ENCODE measurements around the gene MAGI2. TPM values are rescaled to one million over a fixed set of nuclear protein-coding genes. Genes with fewer than 3 reads are reported as not detected.

MAGI2 gene
- total RNA-seq, 1 donor, result 0.42 TPM

GRCh38 chr7:78686189-78686588 lies 767.3 kb downstream of the MAGI2 start:
- Histone ChIP-seq H3K27me3 (ENCODE audit: insufficient read depth, low read length) (no peaks in the 10 kb centered on the region), H3K4me3 (ENCODE audit: low read length) (no peak overlapping the region), H3K9me3 (ENCODE audit: low read depth, low read length) (no peaks in the 10 kb centered on the region), H3K4me1 (ENCODE audit: insufficient read depth, low read length) (no peaks in the 10 kb centered on the region)

DNA sequence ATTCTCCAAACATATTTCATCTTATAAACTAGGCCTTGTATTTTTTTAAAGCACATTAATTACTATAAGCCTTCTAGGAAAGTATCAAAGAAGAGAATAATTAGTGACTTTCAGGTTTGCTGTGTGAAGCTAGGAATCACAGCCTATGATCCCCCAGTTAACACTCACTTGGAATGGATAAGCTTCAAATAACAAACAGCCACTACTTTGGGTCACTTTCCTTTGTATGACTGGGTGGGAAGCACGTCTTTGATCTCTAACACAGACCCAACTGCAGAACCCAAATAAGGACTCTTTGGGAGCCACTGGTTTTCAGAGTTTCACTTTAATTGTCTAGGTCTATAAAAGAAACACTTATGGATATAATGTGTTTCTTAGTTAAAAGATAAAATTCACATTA lies 769.3 kb downstream of the MAGI2 start:
- H3K4me1 ChIP-seq (ENCODE audit: insufficient read depth, low read length), result no peaks in the 10 kb centered on the region
- H3K4me3 ChIP-seq (ENCODE audit: low read length), result no peak overlapping the region
- no peaks in the 10 kb centered on the region for H3K27me3 ChIP-seq (ENCODE audit: insufficient read depth, low read length)
- no peaks in the 10 kb centered on the region for H3K9me3 ChIP-seq (ENCODE audit: low read depth, low read length)

GRCh38 chr7:78683566-78683965 lies 769.9 kb downstream of the MAGI2 start:
- Histone ChIP-seq H3K9me3 (ENCODE audit: low read depth, low read length) (no peaks in the 10 kb centered on the region), H3K4me3 (ENCODE audit: low read length) (no peak overlapping the region), H3K4me1 (ENCODE audit: insufficient read depth, low read length) (no peaks in the 10 kb centered on the region), H3K27me3 (ENCODE audit: insufficient read depth, low read length) (no peaks in the 10 kb centered on the region)

GRCh38 chr7:78679112-78679876 lies 774.2 kb downstream of the MAGI2 start:
- Histone ChIP-seq H3K27me3 (ENCODE audit: insufficient read depth, low read length) (no peaks in the 10 kb centered on the region), H3K4me1 (ENCODE audit: insufficient read depth, low read length) (no peaks in the 10 kb centered on the region), H3K4me3 (ENCODE audit: low read length) (no peak overlapping the region), H3K9me3 (ENCODE audit: low read depth, low read length) (no peaks in the 10 kb centered on the region)

- Histone ChIP-seq H3K4me1 (ENCODE audit: insufficient read depth, low read length) (no peaks in the 10 kb centered on the region), H3K27me3 (ENCODE audit: insufficient read depth, low read length) (no peaks in the 10 kb centered on the region)
These were observed 776.1 kb downstream of the MAGI2 start for GRCh38 chr7:78677391-78677790.

DNA sequence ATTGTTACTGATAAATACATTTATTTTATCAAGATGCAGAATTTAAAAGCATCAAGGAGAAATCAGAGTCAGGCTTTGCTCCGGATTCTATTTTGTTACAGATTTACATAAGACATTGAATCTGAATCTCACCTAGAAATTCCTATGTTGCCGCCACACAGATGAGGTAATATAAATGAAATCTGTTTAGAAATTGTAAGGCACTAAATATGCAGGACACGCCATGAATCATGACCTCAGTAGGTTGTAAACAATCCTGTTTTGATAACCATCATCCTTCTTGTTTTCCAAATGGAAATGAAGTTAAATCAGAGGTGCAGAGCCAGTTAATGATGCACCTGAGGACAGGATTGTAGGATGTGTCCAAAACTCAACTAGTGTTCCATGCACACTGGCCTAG lies 778.0 kb downstream of the MAGI2 start:
- H3K4me1 ChIP-seq (ENCODE audit: insufficient read depth, low read length), result no peaks in the 10 kb centered on the region
- H3K9me3 ChIP-seq (ENCODE audit: low read depth, low read length), result no peaks in the 10 kb centered on the region
- H3K4me3 ChIP-seq (ENCODE audit: low read length), result no peak overlapping the region
- no peaks in the 10 kb centered on the region for H3K27me3 ChIP-seq (ENCODE audit: insufficient read depth, low read length)

More at GRCh38 chr7:78677391-78677790, 776.1 kb downstream of the MAGI2 start:
- Histone ChIP-seq H3K4me3 (ENCODE audit: low read length) (no peak overlapping the region), H3K9me3 (ENCODE audit: low read depth, low read length) (no peaks in the 10 kb centered on the region)

GRCh38 chr7:78673272-78673671 lies 780.2 kb downstream of the MAGI2 start:
- Histone ChIP-seq H3K27me3 (ENCODE audit: insufficient read depth, low read length) (no peaks in the 10 kb centered on the region), H3K4me3 (ENCODE audit: low read length) (no peak overlapping the region), H3K9me3 (ENCODE audit: low read depth, low read length) (no peaks in the 10 kb centered on the region), H3K4me1 (ENCODE audit: insufficient read depth, low read length) (no peaks in the 10 kb centered on the region)

- no peak overlapping the region for H3K4me3 ChIP-seq (ENCODE audit: low read length)
- no peaks in the 10 kb centered on the region for H3K4me1 ChIP-seq (ENCODE audit: insufficient read depth, low read length)
- no peaks in the 10 kb centered on the region for H3K9me3 ChIP-seq (ENCODE audit: low read depth, low read length)
- H3K27me3 ChIP-seq (ENCODE audit: insufficient read depth, low read length), result no peaks in the 10 kb centered on the region
These were observed 790.5 kb downstream of the MAGI2 start for GRCh38 chr7:78662939-78663338.

DNA sequence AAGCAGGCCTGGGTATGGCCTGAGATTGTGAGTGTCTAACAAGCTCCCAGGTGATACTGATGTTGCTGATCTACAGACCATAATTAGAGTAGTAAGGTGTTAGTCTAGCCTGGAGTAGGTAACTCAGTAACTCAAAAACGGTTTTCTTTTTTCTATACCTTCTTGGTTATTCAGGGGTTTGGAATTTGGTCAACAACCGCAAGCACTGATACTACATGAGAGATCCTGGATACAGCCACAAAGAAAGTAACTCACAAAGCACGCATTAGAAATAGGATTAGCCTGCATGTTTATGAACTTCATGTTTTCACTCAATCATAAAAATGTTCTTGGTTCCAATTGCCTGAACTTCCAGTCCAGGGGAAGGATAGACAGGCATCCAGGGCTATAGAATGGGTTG lies 803.5 kb downstream of the MAGI2 start:
- Histone ChIP-seq H3K4me3 (ENCODE audit: low read length) (no peak overlapping the region), H3K4me1 (ENCODE audit: insufficient read depth, low read length) (no peaks in the 10 kb centered on the region), H3K9me3 (ENCODE audit: low read depth, low read length) (peaks cover 6% of the 10 kb centered on the region), H3K27me3 (ENCODE audit: insufficient read depth, low read length) (no peaks in the 10 kb centered on the region)

- Histone ChIP-seq H3K4me1 (ENCODE audit: insufficient read depth, low read length) (no peaks in the 10 kb centered on the region), H3K4me3 (ENCODE audit: low read length) (no peak overlapping the region), H3K9me3 (ENCODE audit: low read depth, low read length) (peaks cover 6% of the 10 kb centered on the region), H3K27me3 (ENCODE audit: insufficient read depth, low read length) (no peaks in the 10 kb centered on the region)
These were observed 804.2 kb downstream of the MAGI2 start for GRCh38 chr7:78649236-78649635.

DNA sequence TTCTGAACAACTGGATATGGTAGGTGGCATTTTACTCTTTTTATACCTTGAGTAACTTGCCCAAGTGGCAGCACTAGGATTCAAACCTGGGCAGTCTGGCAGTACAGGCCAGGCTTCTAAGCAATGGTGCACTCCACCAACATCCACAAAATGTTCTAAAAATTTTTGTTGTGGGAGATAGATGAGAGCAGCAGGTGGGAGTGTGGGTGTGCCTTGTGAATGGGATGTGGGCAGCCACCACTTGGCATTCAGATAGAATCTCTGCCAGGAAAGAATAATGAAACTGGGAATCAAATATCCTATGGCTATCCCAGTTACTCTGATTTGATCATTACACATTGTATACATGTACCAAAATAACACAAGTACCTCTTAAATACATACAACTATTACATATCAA lies 810.7 kb downstream of the MAGI2 start:
- Histone ChIP-seq H3K9me3 (ENCODE audit: low read depth, low read length) (no peaks in the 10 kb centered on the region), H3K27me3 (ENCODE audit: insufficient read depth, low read length) (no peaks in the 10 kb centered on the region)

GRCh38 chr7:78638364-78638763 lies 815.1 kb downstream of the MAGI2 start:
- Histone ChIP-seq H3K4me1 (ENCODE audit: insufficient read depth, low read length) (no peaks in the 10 kb centered on the region), H3K27me3 (ENCODE audit: insufficient read depth, low read length) (no peaks in the 10 kb centered on the region), H3K4me3 (ENCODE audit: low read length) (no peak overlapping the region)

More for the DNA sequence above, 810.7 kb downstream of the MAGI2 start:
- no peaks in the 10 kb centered on the region for H3K4me1 ChIP-seq (ENCODE audit: insufficient read depth, low read length)
- H3K4me3 ChIP-seq (ENCODE audit: low read length), result no peak overlapping the region

GRCh38 chr7:78636727-78637126 lies 816.7 kb downstream of the MAGI2 start:
- no peaks in the 10 kb centered on the region for H3K4me1 ChIP-seq (ENCODE audit: insufficient read depth, low read length)

More at GRCh38 chr7:78638364-78638763, 815.1 kb downstream of the MAGI2 start:
- no peaks in the 10 kb centered on the region for H3K9me3 ChIP-seq (ENCODE audit: low read depth, low read length)

DNA sequence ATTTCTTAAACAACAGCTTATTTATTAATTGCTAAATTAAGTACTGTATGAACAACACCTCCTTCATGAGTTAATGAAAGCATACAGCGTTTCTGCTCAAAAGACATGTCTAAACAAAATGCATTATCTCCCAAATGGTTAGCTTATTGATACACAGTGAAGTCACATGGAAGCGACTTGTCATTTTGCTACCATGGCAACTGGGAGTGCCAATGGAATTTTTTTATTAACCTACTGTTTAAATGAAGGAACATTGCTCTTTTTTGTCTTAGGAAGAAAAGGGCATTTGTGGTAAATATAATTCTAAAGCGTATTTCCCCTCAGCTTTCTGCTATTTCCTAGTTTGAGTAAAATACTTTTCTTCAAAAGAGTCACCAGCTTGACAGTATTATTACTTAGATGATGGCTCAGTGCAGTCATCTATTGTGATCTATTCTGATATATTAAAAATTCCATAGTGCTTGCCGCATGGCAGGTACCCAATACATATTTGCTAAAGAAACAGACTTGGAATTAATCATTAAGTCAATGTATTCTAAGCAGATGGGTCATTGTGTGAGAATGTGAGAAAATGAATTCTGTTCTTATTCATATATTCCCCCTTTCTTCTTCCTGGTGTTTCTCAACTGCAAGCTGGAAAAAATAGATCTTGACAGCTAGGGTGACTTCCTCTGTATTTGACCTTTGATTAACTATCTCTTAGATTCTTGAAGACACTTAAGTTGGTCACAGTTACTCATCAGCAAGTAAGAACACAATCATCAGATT lies 818.3 kb downstream of the MAGI2 start:
- no peak overlapping the region for H3K4me3 ChIP-seq (ENCODE audit: low read length)

More at GRCh38 chr7:78636727-78637126, 816.7 kb downstream of the MAGI2 start:
- H3K9me3 ChIP-seq (ENCODE audit: low read depth, low read length), result no peaks in the 10 kb centered on the region
- H3K27me3 ChIP-seq (ENCODE audit: insufficient read depth, low read length), result no peaks in the 10 kb centered on the region
- no peak overlapping the region for H3K4me3 ChIP-seq (ENCODE audit: low read length)

GRCh38 chr7:78634093-78634492 lies 819.4 kb downstream of the MAGI2 start:
- Histone ChIP-seq H3K9me3 (ENCODE audit: low read depth, low read length) (no peaks in the 10 kb centered on the region), H3K4me3 (ENCODE audit: low read length) (no peak overlapping the region), H3K4me1 (ENCODE audit: insufficient read depth, low read length) (no peaks in the 10 kb centered on the region), H3K27me3 (ENCODE audit: insufficient read depth, low read length) (no peaks in the 10 kb centered on the region)

More for the DNA sequence above, 818.3 kb downstream of the MAGI2 start:
- no peaks in the 10 kb centered on the region for H3K4me1 ChIP-seq (ENCODE audit: insufficient read depth, low read length)
- no peaks in the 10 kb centered on the region for H3K9me3 ChIP-seq (ENCODE audit: low read depth, low read length)
- no peaks in the 10 kb centered on the region for H3K27me3 ChIP-seq (ENCODE audit: insufficient read depth, low read length)
